Neutrophil (primary cell): ENCODE measurements around the gene ALOX15B.

Source experiments
- H3K27ac ChIP-seq: fragments of 200-600 bp; sonication (generic); 2 replicates; pipeline ENCODE4 v1.5.1; 2016; ENCODE audit warnings: mild to moderate bottlenecking, moderate library complexity
- H3K27me3 ChIP-seq: fragments of 200-600 bp; sonication (generic); 2 replicates; pipeline ENCODE4 v1.6.0; 2016; ENCODE audit warnings: mild to moderate bottlenecking
- H3K36me3 ChIP-seq: fragments of 200-600 bp; sonication (generic); 2 replicates; pipeline ENCODE4 v1.5.1; 2017
- H3K4me1 ChIP-seq, 2 experiments: fragments of 200-600 bp in 1 of 2; sonication (generic) in 1 of 2; 1 replicate in 1 of 2; 2 replicates in 1 of 2; pipeline versions ENCODE4 v1.5.1 to v1.6.1; 2013 to 2016; ENCODE audit warnings: low read depth in 1 of 2, low read length in 1 of 2, mild to moderate bottlenecking in 1 of 2, moderate library complexity in 1 of 2; ENCODE audit not compliant: control insufficient read depth in 1 of 2, insufficient read depth in 1 of 2
- H3K4me3 ChIP-seq, 2 experiments: fragments of 200-600 bp in 1 of 2; sonication (generic) in 1 of 2; 1 replicate in 1 of 2; 2 replicates in 1 of 2; pipeline ENCODE4 v1.5.1; 2013 to 2016; ENCODE audit warnings: low read depth in 1 of 2, low read length in 1 of 2, mild to moderate bottlenecking in 1 of 2, moderate library complexity in 1 of 2
- H3K9me3 ChIP-seq: fragments of 200-600 bp; sonication (generic); 2 replicates; pipeline ENCODE4 v1.5.1; 2016
- CTCF ChIP-seq: fragments of 200-600 bp; sonication (generic); IDR thresholded peaks from 2 replicates; pipeline ENCODE4 v1.5.1; 2016; ENCODE audit warnings: antibody characterized with exemption

Gene ALOX15B

GRCh38 chr17:8046929-8047768, 8.3 kb downstream of the ALOX15B start:
- TF ChIP-seq CTCF: no peak

GRCh38 chr17:8047769-8048110, 8.9 kb downstream of the ALOX15B start:
- no peak for TF ChIP-seq CTCF
- peaks cover 0 to under 1% of the 10 kb centered on the region in 2 experiments for H3K4me1 ChIP-seq
- no peaks in the 10 kb centered on the region for H3K36me3 ChIP-seq
- H3K9me3 ChIP-seq: no peaks in the 10 kb centered on the region
- H3K27me3 ChIP-seq: peaks cover 28% of the 10 kb centered on the region
- H3K27ac ChIP-seq: no peak overlapping the region
- no peak overlapping the region for H3K4me3 ChIP-seq

More at GRCh38 chr17:8046929-8047768, 8.3 kb downstream of the ALOX15B start:
- Histone ChIP-seq H3K27ac (no peak overlapping the region), H3K9me3 (no peaks in the 10 kb centered on the region), H3K4me1 (peaks cover 4 to 6% of the 10 kb centered on the region in 2 experiments), H3K27me3 (peaks cover 25% of the 10 kb centered on the region), H3K36me3 (no peaks in the 10 kb centered on the region), H3K4me3 (no peak overlapping the region)

GRCh38 chr17:8048236-8048635, 9.4 kb downstream of the ALOX15B start:
- H3K27me3 ChIP-seq: peaks cover 28% of the 10 kb centered on the region
- H3K4me1 ChIP-seq: no peaks in the 10 kb centered on the region
- TF ChIP-seq CTCF: no peak
- H3K27ac ChIP-seq: no peak overlapping the region
- H3K9me3 ChIP-seq: no peaks in the 10 kb centered on the region
- H3K4me3 ChIP-seq: no peak overlapping the region
- no peaks in the 10 kb centered on the region for H3K36me3 ChIP-seq

GRCh38 chr17:8048736-8049135, 9.9 kb downstream of the ALOX15B start:
- H3K4me3 ChIP-seq: no peak overlapping the region
- TF ChIP-seq CTCF: no peak
- H3K9me3 ChIP-seq: no peaks in the 10 kb centered on the region
- H3K27me3 ChIP-seq: peaks cover 28% of the 10 kb centered on the region
- no peaks in the 10 kb centered on the region for H3K4me1 ChIP-seq
- H3K36me3 ChIP-seq: no peaks in the 10 kb centered on the region
- no peak overlapping the region for H3K27ac ChIP-seq

GRCh38 chr17:8051831-8052230, 13.0 kb downstream of the ALOX15B start:
- no peaks in the 10 kb centered on the region for H3K36me3 ChIP-seq
- TF ChIP-seq CTCF: no peak
- peaks cover 21 to 29% of the 10 kb centered on the region in 2 experiments for H3K4me1 ChIP-seq
- no peak overlapping the region for H3K27ac ChIP-seq
- no peaks in the 10 kb centered on the region for H3K9me3 ChIP-seq
- H3K27me3 ChIP-seq: peaks cover 13% of the 10 kb centered on the region
- no peak overlapping the region for H3K4me3 ChIP-seq
